SK-N-SH (cell line): ENCODE data around the gene PXYLP1. TPM values are rescaled to one million over a fixed set of nuclear protein-coding genes. Genes with fewer than 3 reads are reported as not detected.

Source experiments
- CTCF ChIA-PET: fragments of 300-600, 350-600 bp; formaldehyde crosslinking; extraction: SDS; loops from one replicate; lab custom pipeline; 2021; lab: Yijun Ruan, JAX
- POLR2A ChIA-PET: fragments of 350-600 bp; sonication (Branson Sonifier 250); formaldehyde crosslinking; extraction: SDS; loops from one replicate; lab custom pipeline; 2020; ENCODE audit warnings: antibody characterized with exemption, inconsistent platforms; lab: Yijun Ruan, JAX
- DNase-seq: peaks from one replicate; pipeline ENCODE4 v3.0.0; 2012
- H2AFZ ChIP-seq: fragments of 200-600 bp; sonication (generic); 2 replicates; pipeline ENCODE4 v1.8.1; 2016; ENCODE audit warnings: antibody characterized with exemption, mild to moderate bottlenecking, low read depth
- H3F3A ChIP-seq: fragments of 200-600 bp; sonication (generic); replicated peaks from 2 replicates; pipeline ENCODE3; 2016; ENCODE audit warnings: antibody characterized with exemption, mild to moderate bottlenecking; ENCODE audit not compliant: insufficient read depth
- H3K27ac ChIP-seq, 2 experiments: fragments of 200-500 bp in 1 of 2; fragments of 200-600 bp in 1 of 2; sonication (Bioruptor generic) in 1 of 2; sonication (generic), shearing (Covaris generic) in 1 of 2; 2 replicates each; pipeline versions ENCODE4 v1.5.1 to v1.6.1; 2014 to 2016; ENCODE audit warnings: low read depth in 2 of 2, inconsistent platforms in 1 of 2, low read length in 1 of 2, mild to moderate bottlenecking in 1 of 2, mixed read lengths in 1 of 2
- H3K27me3 ChIP-seq: fragments of 200-600 bp; sonication (generic), shearing (Covaris generic); 2 replicates; pipeline ENCODE4 v1.6.1; 2016; ENCODE audit warnings: mixed run types; ENCODE audit not compliant: insufficient read depth
- H3K36me3 ChIP-seq, 2 experiments: fragments of 200-500 bp in 1 of 2; fragments of 200-600 bp in 1 of 2; sonication (Bioruptor generic) in 1 of 2; sonication (generic) in 1 of 2; replicated peaks in 1 of 2; 2 replicates each; pipeline versions ENCODE3 to v1.5.1; 2014 to 2016; ENCODE audit warnings: low read length in 1 of 2, mild to moderate bottlenecking in 1 of 2; ENCODE audit not compliant: insufficient read depth in 2 of 2, control insufficient read depth in 1 of 2
- H3K4me1 ChIP-seq, 2 experiments: fragments of 200-500 bp in 1 of 2; fragments of 200-600 bp in 1 of 2; sonication (Bioruptor generic) in 1 of 2; sonication (generic), shearing (Covaris generic) in 1 of 2; 2 replicates each; pipeline versions ENCODE4 v1.5.1 to v1.6.1; 2014 to 2016; ENCODE audit warnings: low read depth in 1 of 2, low read length in 1 of 2, mixed run types in 1 of 2; ENCODE audit not compliant: insufficient read depth in 2 of 2, control insufficient read depth in 1 of 2
- H3K4me2 ChIP-seq: fragments of 200-600 bp; sonication (generic), shearing (Covaris generic); 2 replicates; pipeline ENCODE4 v1.6.1; 2017; ENCODE audit warnings: mixed run types
- H3K4me3 ChIP-seq, 2 experiments: fragments of 200-500 bp in 1 of 2; fragments of 200-600 bp in 1 of 2; sonication (Bioruptor generic) in 1 of 2; sonication (generic), shearing (Covaris generic) in 1 of 2; 2 replicates each; pipeline versions ENCODE4 v1.5.1 to v1.8.1; 2014 to 2016; ENCODE audit warnings: low read depth in 2 of 2, inconsistent platforms in 1 of 2, low read length in 1 of 2, mild to moderate bottlenecking in 1 of 2, mixed read lengths in 1 of 2, moderate library complexity in 1 of 2
- H3K79me2 ChIP-seq: fragments of 200-600 bp; sonication (generic); 2 replicates; pipeline ENCODE4 v1.8.1; 2017; ENCODE audit warnings: mild to moderate bottlenecking; ENCODE audit not compliant: insufficient read depth
- H3K9ac ChIP-seq: fragments of 200-600 bp; sonication (generic); 2 replicates; pipeline ENCODE4 v1.6.1; 2017; ENCODE audit warnings: mixed run types
- H3K9me2 ChIP-seq: fragments of 200-600 bp; sonication (generic); 2 replicates; pipeline ENCODE4 v1.6.1; 2017; ENCODE audit warnings: mixed run types
- H3K9me3 ChIP-seq: fragments of 200-600 bp; sonication (generic); 2 replicates; pipeline ENCODE4 v1.6.1; 2017; ENCODE audit warnings: mixed run types, mild to moderate bottlenecking, moderate library complexity
- H4K20me1 ChIP-seq: fragments of 200-600 bp; sonication (generic); 2 replicates; pipeline ENCODE4 v1.6.1; 2017; ENCODE audit warnings: mild to moderate bottlenecking, mixed run types; ENCODE audit not compliant: insufficient read depth
- CTCF ChIP-seq: fragments of 200-600 bp; sonication (generic); IDR thresholded peaks from 2 replicates; pipeline ENCODE4 v1.6.1; 2017; ENCODE audit warnings: antibody characterized with exemption, mild to moderate bottlenecking, moderate library complexity
- ELF1 ChIP-seq: IDR thresholded peaks from 2 replicates; pipeline ENCODE4 v1.4.0; 2012
- EP300 ChIP-seq, 2 experiments: IDR thresholded peaks; 2 replicates each; pipeline versions ENCODE4 v1.4.0 to v1.6.1; 2012; ENCODE audit warnings: borderline replicate concordance in 1 of 2, low read depth in 1 of 2, low read length in 1 of 2
- FOSL2 ChIP-seq: IDR thresholded peaks from 2 replicates; pipeline ENCODE4 v1.4.0; 2012; ENCODE audit warnings: low read depth, mild to moderate bottlenecking, moderate library complexity, borderline replicate concordance
- FOXJ3 ChIP-seq: sonication (generic); formaldehyde crosslinking; IDR thresholded peaks from 2 replicates; pipeline ENCODE4 v1.5.1; 2020; ENCODE audit warnings: mild to moderate bottlenecking, missing genetic modification reagents
- GABPA ChIP-seq: IDR thresholded peaks from 2 replicates; pipeline ENCODE4 v1.4.0; 2012; ENCODE audit warnings: low read depth, mild to moderate bottlenecking
- GATA2 ChIP-seq: sonication (generic); formaldehyde crosslinking; IDR thresholded peaks from 2 replicates; pipeline ENCODE4 v1.5.0; 2020; ENCODE audit warnings: mild to moderate bottlenecking, missing genetic modification reagents
- NRF1 ChIP-seq: IDR thresholded peaks from 2 replicates; pipeline ENCODE4 v1.6.1; 2012; ENCODE audit warnings: low read depth, mild to moderate bottlenecking, low read length
- REST ChIP-seq: IDR thresholded peaks from 2 replicates; pipeline ENCODE4 v1.6.1; 2012; ENCODE audit warnings: mild to moderate bottlenecking, low read depth, low read length, moderate library complexity
- TEAD4 ChIP-seq: IDR thresholded peaks from 2 replicates; pipeline ENCODE4 v1.4.0; 2012; ENCODE audit warnings: mild to moderate bottlenecking, borderline replicate concordance; ENCODE audit not compliant: insufficient read depth
- USF1 ChIP-seq: IDR thresholded peaks from 2 replicates; pipeline ENCODE4 v1.4.0; 2012; ENCODE audit warnings: low read depth, borderline replicate concordance
- USF2 ChIP-seq: fragments of 150-350 bp; IDR thresholded peaks from 2 replicates; pipeline ENCODE4 v1.6.1; 2017; ENCODE audit warnings: antibody characterized with exemption, low read length, low read depth, borderline replicate concordance
- WGBS: methylation state at CpG from one replicate; pipeline ENCODE4 v1.1.6; 2017; ENCODE audit warnings: low lambda C conversion rate; 5-methylcytosine and 5-hydroxymethylcytosine counted together
- polyA plus RNA-seq, 3 experiments: library from polyadenylated mRNA; depleted of rRNA; stranded (reverse); fragments of >200 nt; gene quantifications; 2 replicates each; pipeline ENCODE4 v1.2.3, GENCODE V29; 2012

The PXYLP1 gene
- polyA plus RNA-seq, 1 of the 3 experiments (the other 2 are of a cell fraction): 8.6 TPM

- Histone ChIP-seq H3K9ac (no peak overlapping the region), H4K20me1 (no peaks in the 10 kb centered on the region), H3K36me3 (no peaks in the 10 kb centered on the region), H3K27me3 (no peaks in the 10 kb centered on the region; the same call in 1 of the 2 replicates), H3K4me2 (no peak overlapping the region), H3K9me3 (no peaks in the 10 kb centered on the region), H3K79me2 (no peaks in the 10 kb centered on the region), H3K4me1 (no peaks in the 10 kb centered on the region), H3K9me2 (no peaks in the 10 kb centered on the region), H3K4me3 (no peak overlapping the region), H2AFZ (no peak overlapping the region), H3K27ac (no peak overlapping the region), H3F3A (no peaks in the 10 kb centered on the region)
- TF ChIP-seq FOSL2: no peak
- TF ChIP-seq CTCF: no peak
- TF ChIP-seq USF2: no peak
- TF ChIP-seq NRF1: no peak
- no peak for TF ChIP-seq REST
- no peak for TF ChIP-seq USF1
- TF ChIP-seq EP300 (IDR thresholded peaks at IDR 0.05; ENCODE audit: borderline replicate concordance in 1 of 2, low read depth in 1 of 2, low read length in 1 of 2): no peak
- TF ChIP-seq TEAD4: no peak
- TF ChIP-seq GATA2: no peak
- TF ChIP-seq ELF1: no peak
- TF ChIP-seq FOXJ3 (CRISPR knock-in tag): no peak
- no peak for TF ChIP-seq GABPA
- WGBS: 20% methylated on average over 1 of the region's 3 CpGs
- ChIA-PET CTCF (interaction anchor here (1.0 to 3.5 kb wide), 3 partner anchors 9 to 303 kb away, joined by 3 to 17 read pairs (median 4); no protein-coding TSS in a partner anchor), POLR2A (interaction anchor here (0.6 kb wide), 1 partner anchor 1222 kb away, joined by 3 read pairs; no protein-coding TSS in a partner anchor)
- no peak for DNase-seq
These were observed 30.5 kb upstream of the PXYLP1 start for GRCh38 chr3:141201122-141201521.
